ENCODE results near the gene FOXL3.

FOXL3 gene

DNA sequence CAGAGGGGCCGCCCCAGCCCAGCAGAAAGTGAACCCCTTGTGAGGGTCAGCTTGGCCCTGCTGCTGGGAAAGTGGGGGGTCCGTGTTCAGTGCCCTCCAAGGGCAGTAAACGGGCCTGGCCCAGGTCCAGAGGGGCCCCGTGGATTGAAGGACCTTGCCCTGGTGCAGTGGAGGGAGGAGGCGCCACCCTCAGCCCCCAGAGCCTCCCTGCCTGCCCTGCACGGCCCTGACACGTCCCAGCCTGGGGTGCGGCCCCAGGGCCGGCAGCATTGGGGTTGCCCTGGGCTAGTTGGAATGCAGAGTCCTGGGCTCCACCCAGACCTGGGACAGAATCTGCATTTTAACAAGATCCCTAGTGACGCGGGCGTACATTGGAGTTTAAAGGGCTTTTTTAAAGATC, 42.8 kb upstream of the FOXL3 start:
- no peak overlapping the region for H3K27ac ChIP-seq
- no peak for TF ChIP-seq CTCF (conservative IDR thresholded peaks at IDR 0.05)

DNA sequence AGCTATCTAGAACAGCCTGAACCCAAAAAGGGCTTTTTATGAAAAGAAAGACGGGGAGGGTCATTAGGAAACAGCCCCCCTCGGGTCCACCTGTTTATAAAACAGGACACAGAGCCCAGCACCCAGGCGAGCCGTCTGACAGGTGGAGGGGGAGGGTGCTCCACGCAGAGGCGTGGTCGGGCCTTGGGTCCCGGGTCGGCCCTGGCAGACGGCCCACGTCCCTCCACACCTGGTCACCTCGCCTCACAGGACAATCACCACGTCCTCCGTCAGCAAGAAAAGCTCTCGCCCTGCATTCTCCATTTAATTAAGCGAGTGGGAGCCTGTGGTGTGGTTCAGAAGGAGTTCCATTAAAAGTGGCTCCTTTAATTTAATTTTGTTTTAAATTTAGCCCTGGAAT, 42.3 kb upstream of the FOXL3 start:
- TF ChIP-seq CTCF (conservative IDR thresholded peaks at IDR 0.05) = no peak
- H3K27ac ChIP-seq = no peak overlapping the region

DNA sequence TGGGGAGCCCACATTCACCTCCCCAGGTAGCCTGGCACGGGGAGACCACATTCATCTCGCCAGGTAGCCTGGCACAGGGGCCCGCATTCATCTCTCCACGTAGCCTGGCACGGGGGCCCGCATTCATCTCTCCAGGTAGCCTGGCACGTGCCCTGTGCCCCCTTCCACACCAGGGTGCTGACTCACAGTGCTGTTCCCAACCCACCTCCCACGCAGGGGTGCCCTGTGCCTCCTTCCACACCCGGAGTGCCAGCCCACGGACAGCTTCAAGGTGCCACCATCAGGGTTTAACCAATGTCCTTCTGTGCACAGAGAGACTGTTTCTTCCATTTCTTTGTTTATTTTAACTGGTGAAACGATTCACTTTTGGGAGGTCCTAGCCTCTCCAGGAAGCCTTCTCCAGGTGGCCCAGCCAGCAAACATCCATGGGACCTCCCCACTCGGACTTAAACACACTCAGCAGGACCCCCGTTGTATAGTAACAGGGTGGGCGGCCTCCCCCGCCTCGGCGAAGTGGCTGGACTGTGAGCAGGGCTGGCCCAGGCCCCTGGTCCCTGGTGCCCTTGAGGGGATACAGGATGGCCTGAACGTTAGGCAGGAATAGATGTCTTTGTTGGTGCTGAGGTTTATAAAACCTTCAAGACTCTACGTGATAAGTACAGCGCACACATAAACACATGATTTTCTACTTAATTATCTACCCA, 41.1 kb upstream of the FOXL3 start:
- no peak overlapping the region for H3K27ac ChIP-seq
- no peak for TF ChIP-seq CTCF (conservative IDR thresholded peaks at IDR 0.05)

DNA sequence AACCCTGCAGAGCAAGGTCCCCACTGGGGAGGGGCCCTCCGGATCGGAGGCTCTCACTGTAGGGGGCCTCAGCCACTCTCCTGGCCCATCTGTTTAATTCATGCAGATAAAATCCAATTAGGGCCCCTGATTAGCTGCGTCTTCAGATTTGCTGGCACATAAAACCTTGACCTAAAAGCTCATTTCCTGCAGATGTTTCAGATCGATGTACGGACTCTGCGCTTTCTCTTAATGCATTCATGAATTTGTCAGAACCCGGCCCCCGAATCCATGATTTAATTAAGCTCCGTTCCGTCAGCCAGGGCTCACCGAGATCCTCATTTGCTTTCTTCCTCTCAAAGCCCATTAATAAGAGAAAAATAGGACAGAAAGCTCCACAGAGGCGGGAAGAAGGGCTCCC, 40.0 kb upstream of the FOXL3 start:
- TF ChIP-seq CTCF (conservative IDR thresholded peaks at IDR 0.05) = no peak
- H3K27ac ChIP-seq = no peak overlapping the region

- no peak for TF ChIP-seq CTCF (conservative IDR thresholded peaks at IDR 0.05)
- H3K27ac ChIP-seq = no peak overlapping the region
Measured at GRCh38 chr7:250523-250922, 39.4 kb upstream of the FOXL3 start.

DNA sequence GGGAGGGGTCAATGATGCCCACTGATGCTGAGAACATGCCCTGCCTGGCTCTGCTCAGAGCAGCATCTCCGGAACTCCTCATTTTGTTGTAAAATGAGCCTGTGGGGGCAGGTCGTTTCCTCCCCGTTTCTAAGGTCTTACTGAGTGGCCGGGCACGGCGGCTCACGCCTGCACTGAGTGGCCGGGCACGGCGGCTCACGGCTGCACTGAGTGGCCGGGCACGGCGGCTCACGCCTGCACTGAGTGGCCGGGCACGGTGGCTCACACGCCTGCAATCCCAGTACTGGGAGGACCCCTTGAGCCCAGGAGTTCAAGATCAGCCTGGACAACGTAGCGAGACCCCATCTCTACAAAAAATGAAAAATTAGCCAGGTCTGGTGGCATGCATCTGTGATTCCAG, 39.0 kb upstream of the FOXL3 start:
- TF ChIP-seq CTCF (conservative IDR thresholded peaks at IDR 0.05) = no peak
- no peak overlapping the region for H3K27ac ChIP-seq

GRCh38 chr7:251446-252175, 38.4 kb upstream of the FOXL3 start:
- TF ChIP-seq CTCF (conservative IDR thresholded peaks at IDR 0.05) = no peak
- no peak overlapping the region for H3K27ac ChIP-seq
